Coronary artery (tissue), 2 donors: ENCODE data around the gene JAZF1.

Experiments
- DNase-seq: peaks from one replicate; pipeline ENCODE4 v3.0.0-alpha.2; 2017; ENCODE audit warnings: low spot score
- H3K27ac ChIP-seq, 2 donors: fragments of 200-600 bp; sonication (generic); one replicate each; pipeline ENCODE4 v1.5.1; 2016 to 2019
- H3K4me3 ChIP-seq: fragments of 200-600 bp; sonication (generic); 2 replicates; pipeline ENCODE4 v1.5.1; 2016; ENCODE audit warnings: mild to moderate bottlenecking, moderate library complexity
- CTCF ChIP-seq: fragments of 200-600 bp; sonication (generic); IDR thresholded peaks from one replicate; pipeline ENCODE4 v1.5.1; 2019; ENCODE audit warnings: antibody characterized with exemption

Gene JAZF1

GRCh38 chr7:28112012-28112411 is 68.6 kb downstream of the JAZF1 start:
- no peak overlapping the region for H3K27ac ChIP-seq
- no peak for TF ChIP-seq CTCF
- no peak overlapping the region for H3K4me3 ChIP-seq
- DNase-seq = no peak

- Histone ChIP-seq H3K27ac (no peak overlapping the region), H3K4me3 (no peak overlapping the region)
- no peak for TF ChIP-seq CTCF
- no peak for DNase-seq
Measured at GRCh38 chr7:28110427-28111012, 70.1 kb downstream of the JAZF1 start.

GRCh38 chr7:28108747-28109146 is 71.8 kb downstream of the JAZF1 start:
- no peak for TF ChIP-seq CTCF
- no peak for DNase-seq
- no peak overlapping the region for H3K27ac ChIP-seq
- H3K4me3 ChIP-seq = no peak overlapping the region

DNA sequence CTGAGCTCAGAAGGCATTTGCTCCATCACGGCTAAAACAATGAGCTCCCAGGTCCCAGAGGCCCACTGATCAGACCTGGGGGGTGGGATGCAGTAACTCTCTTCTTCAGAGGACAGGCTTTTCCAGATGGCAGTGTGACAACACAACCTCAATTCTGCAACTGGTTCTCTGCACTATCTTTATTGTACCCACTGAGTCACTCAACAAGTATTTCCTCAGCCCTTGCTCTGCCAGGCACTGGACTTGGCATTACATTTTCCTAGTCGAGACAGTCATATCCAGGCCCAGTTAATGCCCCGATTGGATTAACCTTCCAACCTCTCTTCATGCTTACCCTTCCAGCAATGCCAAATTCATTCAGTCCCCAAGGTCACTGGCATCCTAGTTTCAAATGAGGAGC is 72.6 kb downstream of the JAZF1 start:
- H3K4me3 ChIP-seq = no peak overlapping the region
- TF ChIP-seq CTCF = no peak
- no peak overlapping the region for H3K27ac ChIP-seq
- no peak for DNase-seq

- Histone ChIP-seq H3K4me3 (no peak overlapping the region), H3K27ac (no peak overlapping the region)
- no peak for DNase-seq
- TF ChIP-seq CTCF = no peak
Measured at GRCh38 chr7:28106321-28106829, 74.2 kb downstream of the JAZF1 start.

DNA sequence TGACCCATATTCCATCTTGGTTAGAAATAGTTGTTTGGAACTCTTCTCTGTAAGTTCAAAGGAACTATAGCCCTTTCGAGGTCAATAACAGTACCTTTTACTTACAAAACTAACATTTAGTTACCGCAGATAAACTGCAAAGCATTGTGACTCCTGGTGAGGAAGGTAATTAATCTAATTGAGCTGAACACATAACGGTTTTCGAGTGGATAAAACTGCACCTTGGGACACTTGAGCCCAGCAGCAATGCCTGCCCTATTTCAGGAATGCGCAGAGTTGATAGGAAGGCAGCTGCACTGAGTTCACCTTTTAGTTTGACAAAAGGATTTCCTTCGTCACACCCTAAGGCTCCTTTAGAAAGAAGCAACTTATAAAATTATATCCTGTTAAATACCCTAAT is 75.4 kb downstream of the JAZF1 start:
- TF ChIP-seq CTCF = no peak
- Histone ChIP-seq H3K4me3 (no peak overlapping the region), H3K27ac (no peak overlapping the region)
- DNase-seq = no peak

GRCh38 chr7:28104811-28105210 is 75.8 kb downstream of the JAZF1 start:
- Histone ChIP-seq H3K4me3 (no peak overlapping the region), H3K27ac (no peak overlapping the region)
- no peak for DNase-seq
- TF ChIP-seq CTCF = no peak
